Effector memory CD4-positive, alpha-beta T cell (primary cell): Measurements from ENCODE around the gene CNTRL.
"Not testable (repeated sequence)": the region's sequence is repeated elsewhere in the genome, so short reads cannot be mapped to it uniquely, and the experiment has no call there.

Experiments
- DNase-seq, 3 donors: peaks; one replicate each; pipeline ENCODE4 v3.0.0-alpha.2; 2020
- H3K27ac ChIP-seq: 2 replicates; pipeline ENCODE4 v1.7.0; 2013; ENCODE audit warnings: mild to moderate bottlenecking, low read length, moderate library complexity; ENCODE audit not compliant: insufficient read depth, poor library complexity, severe bottlenecking
- H3K27me3 ChIP-seq: replicated peaks from 2 replicates; pipeline ENCODE4 v1.7.0; 2013; ENCODE audit warnings: mild to moderate bottlenecking, low read length; ENCODE audit not compliant: insufficient read depth, control insufficient read depth, poor library complexity, severe bottlenecking
- H3K36me3 ChIP-seq: 2 replicates; pipeline ENCODE4 v1.7.0; 2013; ENCODE audit warnings: mild to moderate bottlenecking, low read length, moderate library complexity; ENCODE audit not compliant: control insufficient read depth, insufficient read depth
- H3K4me1 ChIP-seq: 2 replicates; pipeline ENCODE4 v1.7.0; 2013; ENCODE audit warnings: low read length, mild to moderate bottlenecking; ENCODE audit not compliant: control insufficient read depth, insufficient read depth, poor library complexity, severe bottlenecking
- H3K4me3 ChIP-seq: 2 replicates; pipeline ENCODE4 v1.7.0; 2013; ENCODE audit warnings: low read length, low read depth, mild to moderate bottlenecking; ENCODE audit not compliant: insufficient read depth, poor library complexity, severe bottlenecking
- H3K9me3 ChIP-seq: 2 replicates; pipeline ENCODE4 v1.7.0; 2013; ENCODE audit warnings: mild to moderate bottlenecking, low read length, moderate library complexity; ENCODE audit not compliant: control insufficient read depth
- total RNA-seq, 3 donors: gene quantifications; one replicate each; lab custom pipeline; 2026; lab: John Stamatoyannopoulos, UW

Gene CNTRL, protein sequence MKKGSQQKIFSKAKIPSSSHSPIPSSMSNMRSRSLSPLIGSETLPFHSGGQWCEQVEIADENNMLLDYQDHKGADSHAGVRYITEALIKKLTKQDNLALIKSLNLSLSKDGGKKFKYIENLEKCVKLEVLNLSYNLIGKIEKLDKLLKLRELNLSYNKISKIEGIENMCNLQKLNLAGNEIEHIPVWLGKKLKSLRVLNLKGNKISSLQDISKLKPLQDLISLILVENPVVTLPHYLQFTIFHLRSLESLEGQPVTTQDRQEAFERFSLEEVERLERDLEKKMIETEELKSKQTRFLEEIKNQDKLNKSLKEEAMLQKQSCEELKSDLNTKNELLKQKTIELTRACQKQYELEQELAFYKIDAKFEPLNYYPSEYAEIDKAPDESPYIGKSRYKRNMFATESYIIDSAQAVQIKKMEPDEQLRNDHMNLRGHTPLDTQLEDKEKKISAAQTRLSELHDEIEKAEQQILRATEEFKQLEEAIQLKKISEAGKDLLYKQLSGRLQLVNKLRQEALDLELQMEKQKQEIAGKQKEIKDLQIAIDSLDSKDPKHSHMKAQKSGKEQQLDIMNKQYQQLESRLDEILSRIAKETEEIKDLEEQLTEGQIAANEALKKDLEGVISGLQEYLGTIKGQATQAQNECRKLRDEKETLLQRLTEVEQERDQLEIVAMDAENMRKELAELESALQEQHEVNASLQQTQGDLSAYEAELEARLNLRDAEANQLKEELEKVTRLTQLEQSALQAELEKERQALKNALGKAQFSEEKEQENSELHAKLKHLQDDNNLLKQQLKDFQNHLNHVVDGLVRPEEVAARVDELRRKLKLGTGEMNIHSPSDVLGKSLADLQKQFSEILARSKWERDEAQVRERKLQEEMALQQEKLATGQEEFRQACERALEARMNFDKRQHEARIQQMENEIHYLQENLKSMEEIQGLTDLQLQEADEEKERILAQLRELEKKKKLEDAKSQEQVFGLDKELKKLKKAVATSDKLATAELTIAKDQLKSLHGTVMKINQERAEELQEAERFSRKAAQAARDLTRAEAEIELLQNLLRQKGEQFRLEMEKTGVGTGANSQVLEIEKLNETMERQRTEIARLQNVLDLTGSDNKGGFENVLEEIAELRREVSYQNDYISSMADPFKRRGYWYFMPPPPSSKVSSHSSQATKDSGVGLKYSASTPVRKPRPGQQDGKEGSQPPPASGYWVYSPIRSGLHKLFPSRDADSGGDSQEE (N-terminal part only)
- total RNA-seq, result 214 to 297 (median 251) reads per million in 3 donors

DNA sequence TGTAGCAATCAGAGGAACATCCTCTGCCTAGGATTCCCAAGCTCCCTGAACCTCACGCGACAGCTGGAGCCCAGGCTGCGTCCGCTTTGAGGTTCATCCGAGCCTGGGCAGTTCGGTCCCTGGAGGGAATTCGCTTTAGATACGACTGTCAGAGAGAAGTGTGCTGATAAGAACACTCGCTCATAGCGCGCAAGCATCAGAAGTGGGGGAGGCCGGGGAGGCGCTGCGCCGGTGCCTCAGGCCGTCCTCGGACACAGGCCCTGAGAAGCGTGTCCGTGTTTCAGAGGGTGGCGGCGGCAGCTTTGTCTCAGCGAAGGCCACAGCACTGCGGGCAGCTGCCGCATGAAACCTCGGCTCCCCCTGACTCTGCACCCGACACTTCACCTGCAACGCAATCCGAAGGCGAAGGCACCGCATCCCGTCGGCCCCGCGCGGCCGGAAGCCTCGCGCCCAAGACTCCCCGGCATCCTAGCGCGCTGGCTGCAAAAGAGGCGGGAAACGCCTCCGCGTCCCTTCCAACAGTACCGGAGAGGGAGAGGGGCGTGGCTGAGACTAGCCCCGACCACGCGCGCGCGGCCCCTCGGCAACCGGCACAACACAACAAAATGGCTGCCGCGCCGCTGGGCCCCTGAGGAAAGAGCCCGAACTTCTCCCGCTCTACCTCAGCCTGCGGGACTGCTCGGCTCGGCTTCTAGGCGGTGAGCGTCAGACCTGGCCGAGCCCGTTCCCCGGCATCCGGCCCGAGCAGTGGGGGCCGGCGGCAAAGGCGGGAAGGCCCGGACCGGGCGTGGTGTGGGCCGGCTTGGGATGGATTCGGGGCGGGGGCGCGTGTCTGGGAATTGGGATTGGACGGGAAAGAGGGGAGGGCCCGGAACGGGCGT lies at the start of gene CNTRL:
TSS of gene CNTRL (plus strand) at position 586 of the 881 bp plus-strand sequence. CDS start 13,372 bp downstream, outside the sequence.
- Histone ChIP-seq H3K4me3 (peak within 1 kb of the TSS; percentile 96), H3K27ac (peak within 1 kb of the TSS; percentile 86), H3K9me3 (no peaks in the 10 kb centered on the region), H3K27me3 (no peaks in the 10 kb centered on the region), H3K36me3 (no peaks in the 10 kb centered on the region), H3K4me1 (peaks cover 7% of the 10 kb centered on the region)
- peak; percentile 78 to 81 (median 79) for DNase-seq

DNA sequence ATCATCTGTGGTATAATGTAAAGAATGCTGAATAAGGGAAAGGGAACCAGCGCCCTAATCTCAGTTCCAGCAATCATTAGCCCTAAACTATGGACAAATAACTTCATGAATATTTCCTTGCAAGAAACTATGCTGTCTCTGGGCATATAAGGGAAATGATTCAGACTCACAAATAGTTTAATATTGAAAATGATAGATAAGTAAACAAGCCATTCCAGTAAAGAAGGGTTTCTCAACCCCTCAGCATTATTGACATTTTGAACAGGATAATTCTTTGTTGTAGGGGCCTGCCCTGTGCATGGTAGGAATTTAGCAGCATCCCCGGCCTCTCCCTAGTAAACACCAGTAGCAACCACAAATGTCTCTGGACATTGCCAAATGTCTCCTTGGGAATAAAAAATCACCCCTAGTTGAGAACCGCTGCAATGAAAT lies 48.5 kb upstream of the CNTRL start:
- Histone ChIP-seq H3K9me3 (no peaks in the 10 kb centered on the region), H3K27me3 (no peaks in the 10 kb centered on the region), H3K4me3 (no peak overlapping the region), H3K27ac (no peak overlapping the region), H3K4me1 (no peaks in the 10 kb centered on the region), H3K36me3 (no peaks in the 10 kb centered on the region)
- no peak for DNase-seq

DNA sequence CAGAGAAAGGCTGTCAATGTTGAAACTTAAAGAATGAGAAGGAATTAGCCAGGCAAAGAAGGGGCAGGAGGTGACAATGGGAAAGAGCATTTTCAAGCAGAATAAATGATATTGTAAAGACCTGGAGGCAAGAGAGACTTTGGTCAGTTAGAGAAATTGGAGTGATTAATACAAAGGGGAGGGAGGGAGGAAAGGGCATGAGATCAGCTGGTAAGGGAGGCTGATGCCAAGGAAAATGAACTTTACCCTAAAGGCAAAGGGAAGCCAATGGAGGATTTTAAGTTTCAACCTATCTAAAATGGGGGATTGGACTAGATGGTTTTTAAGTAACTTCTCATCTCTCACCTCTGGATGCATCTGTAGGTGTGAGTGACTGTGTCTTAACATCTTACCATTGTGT lies 48.0 kb upstream of the CNTRL start:
- Histone ChIP-seq H3K27me3 (no peaks in the 10 kb centered on the region), H3K4me1 (no peaks in the 10 kb centered on the region), H3K36me3 (no peaks in the 10 kb centered on the region), H3K27ac (no peak overlapping the region), H3K9me3 (no peaks in the 10 kb centered on the region), H3K4me3 (no peak overlapping the region)
- DNase-seq, result no peak

DNA sequence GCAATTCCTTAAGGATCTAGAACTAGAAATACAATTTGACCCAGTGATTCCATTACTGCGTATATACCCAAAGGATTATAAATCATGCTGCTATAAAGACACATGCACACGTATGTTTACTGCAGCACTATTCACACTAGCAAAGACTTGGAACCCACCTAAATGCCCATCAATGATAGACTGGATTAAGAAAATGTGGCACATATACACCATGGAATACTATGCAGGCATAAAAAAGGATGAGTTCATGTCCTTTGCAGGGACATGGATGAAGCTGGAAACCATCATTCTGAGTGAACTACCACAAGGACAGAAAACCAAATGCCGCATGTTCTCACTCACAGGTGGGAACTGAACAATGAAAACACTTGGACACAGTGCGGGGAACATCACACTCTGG lies 46.5 kb upstream of the CNTRL start:
- not testable (repeated sequence) for DNase-seq

DNA sequence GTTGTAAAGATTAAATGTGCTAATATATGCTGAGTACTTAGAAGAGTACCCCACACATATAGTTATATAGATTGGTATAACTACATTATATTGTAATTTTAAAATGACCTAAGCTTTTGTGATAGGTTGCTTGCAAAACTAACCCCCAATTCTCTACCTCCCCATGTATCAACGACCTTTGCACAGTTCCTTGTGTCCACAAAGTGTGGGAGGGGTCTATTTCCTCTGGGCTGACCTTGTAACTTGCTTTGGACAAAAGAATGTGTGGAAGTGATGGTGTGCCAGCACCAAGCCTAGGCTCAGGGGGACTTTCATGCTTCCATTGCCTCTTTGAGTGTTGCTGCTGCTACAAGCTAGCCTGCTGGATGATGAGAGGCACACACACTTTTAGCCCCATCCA lies 45.3 kb upstream of the CNTRL start:
- Histone ChIP-seq H3K36me3 (no peaks in the 10 kb centered on the region), H3K27me3 (no peaks in the 10 kb centered on the region), H3K9me3 (no peaks in the 10 kb centered on the region), H3K27ac (no peak overlapping the region), H3K4me3 (no peak overlapping the region), H3K4me1 (no peaks in the 10 kb centered on the region)
- DNase-seq, result no peak

More for the DNA sequence above, 46.5 kb upstream of the CNTRL start:
- H3K36me3 ChIP-seq, H3K4me3 ChIP-seq, H3K27me3 ChIP-seq, H3K4me1 ChIP-seq, H3K27ac ChIP-seq, H3K9me3 ChIP-seq: not testable (repeated sequence)

DNA sequence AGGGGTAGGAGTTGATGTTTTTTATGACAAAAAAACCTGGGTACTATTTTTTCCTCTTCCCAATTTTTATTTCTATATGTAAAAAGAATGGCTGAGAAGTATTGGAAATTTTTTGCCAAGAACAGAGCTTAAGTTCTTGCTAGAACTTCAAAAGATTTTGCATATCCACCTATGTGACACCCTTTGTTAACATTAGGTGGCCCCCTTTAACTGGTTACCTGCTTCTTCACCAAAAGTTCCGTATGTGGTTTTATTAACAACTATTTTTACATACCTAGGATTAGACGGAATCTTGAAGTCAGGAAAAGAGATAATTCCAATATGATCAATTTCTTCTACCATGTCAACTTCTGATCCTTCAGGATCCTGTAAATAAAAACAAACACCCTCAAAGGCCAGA lies 40.2 kb upstream of the CNTRL start:
- Histone ChIP-seq H3K27me3 (no peaks in the 10 kb centered on the region), H3K27ac (no peak overlapping the region), H3K4me1 (no peaks in the 10 kb centered on the region), H3K9me3 (no peaks in the 10 kb centered on the region), H3K4me3 (no peak overlapping the region), H3K36me3 (no peaks in the 10 kb centered on the region)
- DNase-seq, result no peak

DNA sequence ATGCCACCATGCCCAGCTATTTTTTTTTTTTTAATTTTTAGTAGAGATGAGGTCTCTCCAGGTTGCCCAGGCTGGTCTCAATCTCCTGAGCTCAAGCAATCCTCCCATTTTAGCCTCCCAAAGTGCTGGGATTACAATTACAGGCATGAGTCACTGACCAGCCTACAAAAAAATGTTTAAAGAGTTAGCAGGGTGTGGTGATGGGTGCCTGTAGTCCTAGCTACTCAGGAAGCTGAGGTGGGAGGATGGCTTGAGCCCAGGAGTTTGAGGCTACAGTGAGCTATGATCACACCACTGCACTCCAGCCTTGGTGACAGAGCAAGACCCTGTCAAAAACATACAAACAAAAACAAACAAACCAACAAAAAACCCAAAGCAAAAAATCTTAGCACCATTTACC lies 39.0 kb upstream of the CNTRL start:
- not testable (repeated sequence) for H3K36me3 ChIP-seq, H3K4me3 ChIP-seq, H3K4me1 ChIP-seq, DNase-seq, H3K9me3 ChIP-seq, H3K27ac ChIP-seq, H3K27me3 ChIP-seq

DNA sequence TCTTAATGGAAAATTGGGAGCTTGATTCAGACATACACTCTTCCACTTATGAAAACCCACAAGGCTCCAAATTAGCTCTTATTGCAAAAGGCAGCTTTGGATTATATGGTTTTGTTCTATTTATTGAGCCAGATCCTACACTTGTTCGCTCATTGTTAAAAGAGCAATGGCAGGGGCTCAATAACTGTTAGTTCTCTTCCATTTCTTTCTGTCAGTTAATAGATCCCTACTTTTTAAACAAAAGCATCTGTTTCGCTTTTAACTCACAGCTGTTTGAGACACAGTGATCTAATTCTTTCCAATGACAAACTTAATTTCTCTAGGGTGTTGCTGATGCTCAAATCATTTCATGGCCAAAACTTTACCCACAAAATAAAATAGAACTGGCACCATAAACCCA lies 36.4 kb upstream of the CNTRL start:
- Histone ChIP-seq H3K27me3 (no peaks in the 10 kb centered on the region), H3K36me3 (no peaks in the 10 kb centered on the region), H3K9me3 (no peaks in the 10 kb centered on the region), H3K4me3 (no peak overlapping the region), H3K4me1 (no peaks in the 10 kb centered on the region), H3K27ac (no peak overlapping the region)
- DNase-seq, result no peak

DNA sequence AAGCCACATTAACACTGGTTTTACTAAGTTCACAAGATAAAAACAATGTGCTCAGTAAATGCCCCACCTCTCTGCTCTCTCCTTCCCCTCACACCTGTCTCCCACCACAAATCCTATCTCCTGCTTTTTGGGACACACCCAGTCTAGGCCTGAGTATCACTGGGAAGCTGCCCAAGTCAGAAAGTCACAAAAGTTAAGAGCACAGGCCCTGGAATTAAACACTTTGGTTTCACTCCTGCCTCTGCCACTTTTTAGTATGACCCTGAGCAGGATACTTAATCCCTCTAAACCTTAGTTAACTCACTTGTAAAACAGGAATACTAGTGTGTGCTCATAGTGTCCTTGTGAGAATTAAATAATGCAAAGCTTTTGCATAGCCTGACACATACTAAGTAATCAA lies 36.0 kb upstream of the CNTRL start:
- DNase-seq, result no peak
- Histone ChIP-seq H3K36me3 (no peaks in the 10 kb centered on the region), H3K27ac (no peak overlapping the region), H3K4me3 (no peak overlapping the region), H3K4me1 (no peaks in the 10 kb centered on the region), H3K9me3 (no peaks in the 10 kb centered on the region), H3K27me3 (no peaks in the 10 kb centered on the region)
